Endothelial cell of umbilical vein (primary cell): Measurements from ENCODE around the gene KPNB1. TPM values are rescaled to one million over a fixed set of nuclear protein-coding genes. Genes with fewer than 3 reads are reported as not detected.

Experiments
- BruUV-seq: library from RNA; stranded (reverse); fragments of 400-500 nt; replicated peaks from 2 replicates; lab custom pipeline; 2021; lab: Mats Ljungman, UMichigan
- CTCF ChIA-PET: fragments of 300-600, 350-600 bp; sonication (Branson Sonifier 250); formaldehyde crosslinking; loops from one replicate; lab custom pipeline; 2021; ENCODE audit warnings: antibody characterized with exemption, inconsistent platforms; lab: Charles Lee
- POLR2A ChIA-PET: fragments of 300-600, 350-600 bp; sonication (Branson Sonifier 250); formaldehyde crosslinking; loops from one replicate; lab custom pipeline; 2021; ENCODE audit warnings: antibody characterized with exemption, inconsistent platforms; lab: Charles Lee
- DNase-seq: peaks from one replicate; pipeline ENCODE4 v3.0.0-alpha.2; 2011; ENCODE audit warnings: low read depth, low spot score
- FAIRE-seq: peaks from 2 replicates; lab custom pipeline; 2011; peaks lifted over from hg19 to GRCh38; lab: Jason Lieb, UNC
- H2AFZ ChIP-seq: 2 replicates; pipeline ENCODE4 v1.6.0; 2012; ENCODE audit warnings: low read depth, low read length, control low read depth, inconsistent platforms
- H3K27ac ChIP-seq: 2 replicates; pipeline ENCODE4 v1.5.1; 2011; ENCODE audit warnings: low read depth, mild to moderate bottlenecking, control low read depth, low read length, moderate library complexity; ENCODE audit not compliant: insufficient read depth
- H3K27me3 ChIP-seq, 2 experiments: 2 replicates each; pipeline versions ENCODE4 v1.6.0 to v1.6.1; 2011; ENCODE audit warnings: low read length in 2 of 2, mixed read lengths in 1 of 2; ENCODE audit not compliant: control insufficient read depth in 2 of 2, insufficient read depth in 2 of 2
- H3K36me3 ChIP-seq, 2 experiments: 2 replicates in 1 of 2; 3 replicates in 1 of 2; pipeline ENCODE4 v1.5.1; 2011; ENCODE audit warnings: low read length in 2 of 2, mild to moderate bottlenecking in 1 of 2, moderate library complexity in 1 of 2; ENCODE audit not compliant: control insufficient read depth in 2 of 2, insufficient read depth in 2 of 2; ENCODE audit errors: extremely low read depth in 1 of 2
- H3K4me1 ChIP-seq: 3 replicates; pipeline ENCODE4 v1.5.1; 2011; ENCODE audit warnings: mild to moderate bottlenecking, low read length; ENCODE audit not compliant: control insufficient read depth, insufficient read depth; ENCODE audit errors: extremely low read depth
- H3K4me2 ChIP-seq: 2 replicates; pipeline ENCODE4 v1.6.1; 2011; ENCODE audit warnings: low read length, control low read depth, mixed read lengths; ENCODE audit not compliant: insufficient read depth
- H3K4me3 ChIP-seq, 3 experiments: fragments of 200-600 bp in 1 of 3; sonication (generic), shearing (Covaris generic) in 1 of 3; replicated peaks in 1 of 3; 2 replicates each; pipeline ENCODE4 v1.5.1; 2011 to 2016; ENCODE audit warnings: control low read depth in 3 of 3, low read length in 3 of 3, mild to moderate bottlenecking in 2 of 3, inconsistent platforms in 1 of 3, low read depth in 1 of 3, moderate library complexity in 1 of 3; ENCODE audit not compliant: insufficient read depth in 1 of 3
- H3K79me2 ChIP-seq: 2 replicates; pipeline ENCODE4 v1.6.0; 2012; ENCODE audit warnings: low read length, inconsistent platforms; ENCODE audit not compliant: control insufficient read depth, insufficient read depth
- H3K9ac ChIP-seq: replicated peaks from 2 replicates; pipeline ENCODE3; 2011; ENCODE audit warnings: low read length, control low read depth; ENCODE audit not compliant: insufficient read depth; ENCODE audit errors: extremely low read depth
- H3K9me1 ChIP-seq: replicated peaks from 3 replicates; pipeline ENCODE4 v1.6.0; 2011; ENCODE audit warnings: mild to moderate bottlenecking, low read length; ENCODE audit not compliant: control insufficient read depth, insufficient read depth; ENCODE audit errors: extremely low read depth
- H3K9me3 ChIP-seq: replicated peaks from 2 replicates; pipeline ENCODE4 v1.5.1; 2012; ENCODE audit warnings: low read length, inconsistent platforms; ENCODE audit not compliant: control insufficient read depth, insufficient read depth
- H4K20me1 ChIP-seq: replicated peaks from 2 replicates; pipeline ENCODE3; 2011; ENCODE audit warnings: mild to moderate bottlenecking, low read length; ENCODE audit not compliant: control insufficient read depth, insufficient read depth; ENCODE audit errors: extremely low read depth
- CTCF ChIP-seq, 2 donors: IDR thresholded peaks; 1 replicate in 1 of 2; 2 replicates in 1 of 2; pipeline ENCODE4 v1.5.1; 2011; ENCODE audit warnings: low read length in 2 of 2, mild to moderate bottlenecking in 2 of 2, moderate library complexity in 2 of 2, control low read depth in 1 of 2, inconsistent platforms in 1 of 2, low read depth in 1 of 2; ENCODE audit not compliant: insufficient read depth in 1 of 2; ENCODE audit errors: extremely low read depth in 1 of 2
- EZH2 ChIP-seq: IDR thresholded peaks from 2 replicates; pipeline ENCODE4 v1.6.1; 2012; ENCODE audit warnings: borderline replicate concordance, low read depth, mild to moderate bottlenecking, moderate library complexity, low read length, inconsistent platforms; ENCODE audit not compliant: severe bottlenecking
- FOS ChIP-seq: IDR thresholded peaks from 2 replicates; pipeline ENCODE4 v1.6.1; 2011; ENCODE audit warnings: mild to moderate bottlenecking, low read length, moderate library complexity, borderline replicate concordance; ENCODE audit not compliant: insufficient read depth
- GATA2 ChIP-seq: IDR thresholded peaks from 2 replicates; pipeline ENCODE4 v1.7.0; 2011; ENCODE audit warnings: low read depth, mild to moderate bottlenecking, moderate library complexity, mixed read lengths, low read length; ENCODE audit not compliant: insufficient read length, insufficient read depth
- JUN ChIP-seq: IDR thresholded peaks from 2 replicates; pipeline ENCODE4 v1.6.1; 2011; ENCODE audit warnings: borderline replicate concordance, low read depth; ENCODE audit not compliant: insufficient read length, insufficient read depth
- MAX ChIP-seq: IDR thresholded peaks from 2 replicates; pipeline ENCODE4 v1.6.1; 2011; ENCODE audit not compliant: insufficient read depth, insufficient read length
- MYC ChIP-seq: IDR thresholded peaks from one replicate; pipeline ENCODE4 v1.6.1; 2011; ENCODE audit warnings: mild to moderate bottlenecking, low read depth, low read length
- POLR2A ChIP-seq: IDR thresholded peaks from 2 replicates; pipeline ENCODE4 v1.6.1; 2012; ENCODE audit warnings: low read depth, mild to moderate bottlenecking, control low read depth, low read length
- POLR2AphosphoS5 ChIP-seq: IDR thresholded peaks from 2 replicates; pipeline ENCODE4 v1.6.1; 2012; ENCODE audit warnings: low read depth, mild to moderate bottlenecking, control low read depth, low read length, moderate library complexity; ENCODE audit not compliant: insufficient read depth
- dilution Hi-C: fragments of 300-500 bp; cut with MboI; formaldehyde crosslinking; loops from one replicate; pipeline ENCODE4 v1.15.0; 2019; ENCODE audit warnings: low sequenced_read_pairs; ENCODE audit not compliant: extremely low pct_ligation_motif_present
- intact Hi-C: fragments of 100-400 bp; cut with micrococcal nuclease; formaldehyde crosslinking; loops from one replicate; pipeline ENCODE4 v1.10.0; 2022
- polyA plus RNA-seq, 4 experiments: library from polyadenylated mRNA; depleted of rRNA in 3 of 4; stranded (reverse) in 3 of 4; unstranded in 1 of 4; fragments of >200 nt; gene quantifications; 2 replicates each; pipeline versions ENCODE4 v1.2.1 to v1.2.3, GENCODE V29; 2011 to 2012; ENCODE audit warnings: missing spikeins in 1 of 4
- total RNA-seq: library from RNA; stranded (reverse); gene quantifications from 2 replicates; pipeline ENCODE4 v1.2.3, GENCODE V29; 2021

KPNB1 gene
- total and polyA plus RNA-seq, 2 donors (not counting 3 experiments of a cell fraction or from before 2014, with no cell fraction given): 119 to 495 TPM

GRCh38 chr17:47697906-47698711, 48.4 kb downstream of the KPNB1 start:
- H3K4me3 ChIP-seq: no peak overlapping the region
- no peaks in the 10 kb centered on the region for H3K79me2 ChIP-seq
- DNase-seq: no peak
- H3K4me2 ChIP-seq: no peak overlapping the region
- no peak for FAIRE-seq
- ChIA-PET CTCF (interaction anchor here (0.6 to 4.2 kb wide), 15 partner anchors 9 to 581 kb away, joined by 3 to 22 read pairs (median 4); partner anchors contain the start of gene TBX21), POLR2A (no interaction called here)
- no peaks in the 10 kb centered on the region for H4K20me1 ChIP-seq
- no peak overlapping the region for H3K9ac ChIP-seq
- intact Hi-C loops (no loop called here), dilution Hi-C loops (no loop called here)
- no TSS peak for BruUV-seq
- no peak overlapping the region for H2AFZ ChIP-seq
- no peaks in the 10 kb centered on the region for H3K27me3 ChIP-seq
- H3K4me1 ChIP-seq: peaks cover 19% of the 10 kb centered on the region
- no peaks in the 10 kb centered on the region for H3K9me1 ChIP-seq
- no peak overlapping the region for H3K27ac ChIP-seq
- H3K9me3 ChIP-seq: no peaks in the 10 kb centered on the region
- TF ChIP-seq EZH2 (no peak), FOS (no peak), MYC (no peak), MAX (no peak), POLR2A (no peak), GATA2 (no peak), CTCF (IDR thresholded peaks at IDR 0.05; ENCODE audit: extremely low read depth in 1 of 2, insufficient read depth in 1 of 2, low read depth in 1 of 2, low read length in 2 of 2) (no peak), POLR2AphosphoS5 (no peak), JUN (no peak)
- H3K36me3 ChIP-seq: peaks cover 0 to 24% of the 10 kb centered on the region in 2 experiments
